ENCODE data around the gene ADAP1. TPM values are rescaled to one million over a fixed set of nuclear protein-coding genes. Genes with fewer than 3 reads are reported as not detected.

The ADAP1 gene
- total RNA-seq, 1 donor from 2014 or later, result 11.9 TPM

GRCh38 chr7:893686-894085 lies 60.8 kb downstream of the ADAP1 start:
- no peak for TF ChIP-seq CTCF (IDR thresholded peaks at IDR 0.05)

GRCh38 chr7:892648-893593 lies 61.6 kb downstream of the ADAP1 start:
- no peaks in the 10 kb centered on the region for H3K4me1 Mint-ChIP-seq
- DNase-seq, result no peak
- no peak overlapping the region for H3K4me3 Mint-ChIP-seq
- ChIA-PET CTCF (no interaction called here), POLR2A (no interaction called here)
- peaks cover 78% of the 10 kb centered on the region for H3K36me3 Mint-ChIP-seq (ENCODE audit: low read depth)
- H3K27me3 Mint-ChIP-seq, result no peaks in the 10 kb centered on the region
- TF ChIP-seq CTCF (IDR thresholded peaks at IDR 0.05), result no peak
- H3K9me3 Mint-ChIP-seq, result no peaks in the 10 kb centered on the region
- intact Hi-C loops (cut with micrococcal nuclease), result no loop called here
- no peak for ATAC-seq (ENCODE audit: low read depth)
- H3K27ac Mint-ChIP-seq, result no peak overlapping the region

More at GRCh38 chr7:893686-894085, 60.8 kb downstream of the ADAP1 start:
- CTCF ChIA-PET, result no interaction called here
- H3K27me3 Mint-ChIP-seq, result no peaks in the 10 kb centered on the region
- H3K27ac Mint-ChIP-seq, result no peak overlapping the region
- H3K36me3 Mint-ChIP-seq (ENCODE audit: low read depth), result peaks cover 70% of the 10 kb centered on the region
- H3K4me3 Mint-ChIP-seq, result no peak overlapping the region
- no peaks in the 10 kb centered on the region for H3K9me3 Mint-ChIP-seq
- intact Hi-C loops (cut with micrococcal nuclease), result no loop called here
- POLR2A ChIA-PET, result no interaction called here
- no peak for ATAC-seq (ENCODE audit: low read depth)
- no peak for DNase-seq
- H3K4me1 Mint-ChIP-seq, result no peaks in the 10 kb centered on the region

- CTCF ChIA-PET, result no interaction called here
- POLR2A ChIA-PET, result no interaction called here
- H3K27me3 Mint-ChIP-seq, result no peaks in the 10 kb centered on the region
- no peak for TF ChIP-seq CTCF (IDR thresholded peaks at IDR 0.05)
- no peak overlapping the region for H3K4me3 Mint-ChIP-seq
- intact Hi-C loops (cut with micrococcal nuclease), result no loop called here
- H3K36me3 Mint-ChIP-seq (ENCODE audit: low read depth), result peaks cover 84% of the 10 kb centered on the region
- no peak for ATAC-seq (ENCODE audit: low read depth)
- H3K27ac Mint-ChIP-seq, result no peak overlapping the region
- no peaks in the 10 kb centered on the region for H3K9me3 Mint-ChIP-seq
- no peak for DNase-seq
- H3K4me1 Mint-ChIP-seq, result no peaks in the 10 kb centered on the region
Measured at GRCh38 chr7:891805-892204, 62.7 kb downstream of the ADAP1 start.

GRCh38 chr7:891291-891690 lies 63.2 kb downstream of the ADAP1 start:
- Mint-ChIP-seq H3K27me3 (no peaks in the 10 kb centered on the region), H3K36me3 (ENCODE audit: low read depth) (peaks cover 85% of the 10 kb centered on the region), H3K9me3 (no peaks in the 10 kb centered on the region), H3K4me1 (no peaks in the 10 kb centered on the region), H3K4me3 (no peak overlapping the region), H3K27ac (no peak overlapping the region)
- intact Hi-C loops (cut with micrococcal nuclease), result no loop called here
- DNase-seq, result no peak
- no peak for TF ChIP-seq CTCF (IDR thresholded peaks at IDR 0.05)
- CTCF ChIA-PET, result no interaction called here
- POLR2A ChIA-PET, result no interaction called here
- no peak for ATAC-seq (ENCODE audit: low read depth)

GRCh38 chr7:890868-891267 lies 63.6 kb downstream of the ADAP1 start:
- no peaks in the 10 kb centered on the region for H3K9me3 Mint-ChIP-seq
- no peak overlapping the region for H3K4me3 Mint-ChIP-seq
- H3K36me3 Mint-ChIP-seq (ENCODE audit: low read depth), result peaks cover 83% of the 10 kb centered on the region
- intact Hi-C loops (cut with micrococcal nuclease), result no loop called here
- no peak for TF ChIP-seq CTCF (IDR thresholded peaks at IDR 0.05)
- peak overlapping the region; percentile 18 for H3K27ac Mint-ChIP-seq
- ATAC-seq (ENCODE audit: low read depth), result no peak
- H3K4me1 Mint-ChIP-seq, result no peaks in the 10 kb centered on the region
- ChIA-PET POLR2A (no interaction called here), CTCF (no interaction called here)
- no peak for DNase-seq
- H3K27me3 Mint-ChIP-seq, result no peaks in the 10 kb centered on the region
